ENCODE results near the gene ITGB6.

DNA sequence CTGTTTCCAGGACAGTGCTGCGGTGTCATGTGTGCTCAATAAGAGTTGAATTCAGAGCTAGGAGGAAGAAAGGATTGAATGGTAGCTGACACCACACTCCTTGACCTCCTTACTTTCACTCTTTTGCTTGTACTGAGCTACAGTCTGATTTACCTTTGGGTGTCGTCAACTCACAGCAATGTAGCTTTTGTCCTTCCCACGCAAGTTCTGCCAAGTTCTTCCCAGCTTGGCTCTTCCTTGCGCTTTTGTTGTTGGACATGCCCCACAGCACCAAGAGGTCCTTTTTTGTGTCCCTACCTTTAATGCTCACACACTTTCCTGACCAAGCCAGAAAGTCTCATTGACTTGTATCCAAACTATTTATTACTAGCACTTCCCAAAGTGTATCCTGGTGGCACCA is 38.3 kb upstream of the ITGB6 start:
- TF ChIP-seq, protein P1, sequence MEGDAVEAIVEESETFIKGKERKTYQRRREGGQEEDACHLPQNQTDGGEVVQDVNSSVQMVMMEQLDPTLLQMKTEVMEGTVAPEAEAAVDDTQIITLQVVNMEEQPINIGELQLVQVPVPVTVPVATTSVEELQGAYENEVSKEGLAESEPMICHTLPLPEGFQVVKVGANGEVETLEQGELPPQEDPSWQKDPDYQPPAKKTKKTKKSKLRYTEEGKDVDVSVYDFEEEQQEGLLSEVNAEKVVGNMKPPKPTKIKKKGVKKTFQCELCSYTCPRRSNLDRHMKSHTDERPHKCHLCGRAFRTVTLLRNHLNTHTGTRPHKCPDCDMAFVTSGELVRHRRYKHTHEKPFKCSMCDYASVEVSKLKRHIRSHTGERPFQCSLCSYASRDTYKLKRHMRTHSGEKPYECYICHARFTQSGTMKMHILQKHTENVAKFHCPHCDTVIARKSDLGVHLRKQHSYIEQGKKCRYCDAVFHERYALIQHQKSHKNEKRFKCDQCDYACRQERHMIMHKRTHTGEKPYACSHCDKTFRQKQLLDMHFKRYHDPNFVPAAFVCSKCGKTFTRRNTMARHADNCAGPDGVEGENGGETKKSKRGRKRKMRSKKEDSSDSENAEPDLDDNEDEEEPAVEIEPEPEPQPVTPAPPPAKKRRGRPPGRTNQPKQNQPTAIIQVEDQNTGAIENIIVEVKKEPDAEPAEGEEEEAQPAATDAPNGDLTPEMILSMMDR (IDR thresholded peaks at IDR 0.05) = no peak
- TF ChIP-seq POLR2AphosphoS5 (IDR thresholded peaks at IDR 0.05) = no peak
- no peak for TF ChIP-seq POLR2A (IDR thresholded peaks at IDR 0.05)
